ENCODE data around the gene LMBR1L. TPM values are rescaled to one million over a fixed set of nuclear protein-coding genes. Genes with fewer than 3 reads are reported as not detected.

LMBR1L gene
- total RNA-seq, 1 experiment from 2014 or later = 26.4 TPM

- peaks cover 30% of the 10 kb centered on the region for H3K27me3 Mint-ChIP-seq (ENCODE audit: unreplicated experiment)
These were observed 12.6 kb downstream of the LMBR1L start for GRCh38 chr12:49098035-49098451.

GRCh38 chr12:49097381-49097780 is 13.3 kb downstream of the LMBR1L start:
- peaks cover 9% of the 10 kb centered on the region for H3K4me1 Mint-ChIP-seq (ENCODE audit: low read depth, unreplicated experiment)
- H3K27me3 Mint-ChIP-seq (ENCODE audit: unreplicated experiment) = peaks cover 37% of the 10 kb centered on the region
- no peak for DNase-seq
- CTCF ChIA-PET = interaction anchor here (0.5 to 0.8 kb wide), 3 partner anchors 9 to 253 kb away, joined by 3 to 4 read pairs (median 3); no protein-coding TSS in a partner anchor
- no peak for TF ChIP-seq CTCF (IDR thresholded peaks at IDR 0.05; ENCODE audit: unreplicated experiment)
- no peak overlapping the region for H3K4me3 Mint-ChIP-seq (ENCODE audit: low read depth, unreplicated experiment)
- H3K27ac Mint-ChIP-seq (ENCODE audit: unreplicated experiment) = no peak overlapping the region
- H3K36me3 Mint-ChIP-seq (ENCODE audit: insufficient read depth, unreplicated experiment) = peaks cover 10% of the 10 kb centered on the region
- no TSS peak for BruUV-seq (replicated peaks)
- intact Hi-C loops (cut with micrococcal nuclease; ENCODE audit: unreplicated experiment) = no loop called here
- no peaks in the 10 kb centered on the region for H3K9me3 Mint-ChIP-seq (ENCODE audit: low read depth, unreplicated experiment)

More at GRCh38 chr12:49098035-49098451, 12.6 kb downstream of the LMBR1L start:
- peak; percentile 33 for DNase-seq
- Mint-ChIP-seq H3K36me3 (ENCODE audit: insufficient read depth, unreplicated experiment) (peaks cover 10% of the 10 kb centered on the region), H3K4me3 (ENCODE audit: low read depth, unreplicated experiment) (no peak overlapping the region), H3K27ac (ENCODE audit: unreplicated experiment) (no peak overlapping the region), H3K9me3 (ENCODE audit: low read depth, unreplicated experiment) (no peaks in the 10 kb centered on the region), H3K4me1 (ENCODE audit: low read depth, unreplicated experiment) (peaks cover 9% of the 10 kb centered on the region)
- intact Hi-C loops (cut with micrococcal nuclease; ENCODE audit: unreplicated experiment) = loop anchor here (2.0 kb wide), 1 partner anchor 33 kb away; no protein-coding TSS in a partner anchor
- peak; percentile 43 for TF ChIP-seq CTCF (IDR thresholded peaks at IDR 0.05; ENCODE audit: unreplicated experiment)
- no TSS peak for BruUV-seq (replicated peaks)
- CTCF ChIA-PET = interaction anchor here (0.5 to 2.1 kb wide), 5 partner anchors 9 to 253 kb away, joined by 3 to 6 read pairs (median 3); no protein-coding TSS in a partner anchor

- CTCF ChIA-PET = interaction anchor here (0.5 to 1.9 kb wide), 2 partner anchors 9 to 105 kb away, joined by 4 to 8 read pairs; no protein-coding TSS in a partner anchor
- Mint-ChIP-seq H3K27me3 (ENCODE audit: unreplicated experiment) (peaks cover 57% of the 10 kb centered on the region), H3K36me3 (ENCODE audit: insufficient read depth, unreplicated experiment) (peaks cover 10% of the 10 kb centered on the region), H3K27ac (ENCODE audit: unreplicated experiment) (no peak overlapping the region), H3K4me3 (ENCODE audit: low read depth, unreplicated experiment) (peak overlapping the region; percentile 42), H3K4me1 (ENCODE audit: low read depth, unreplicated experiment) (peaks cover 9% of the 10 kb centered on the region), H3K9me3 (ENCODE audit: low read depth, unreplicated experiment) (no peaks in the 10 kb centered on the region)
- TF ChIP-seq CTCF (IDR thresholded peaks at IDR 0.05; ENCODE audit: unreplicated experiment) = no peak
- no TSS peak for BruUV-seq (replicated peaks)
- intact Hi-C loops (cut with micrococcal nuclease; ENCODE audit: unreplicated experiment) = no loop called here
- no peak for DNase-seq
These were observed 15.7 kb downstream of the LMBR1L start for GRCh38 chr12:49094975-49095365.

GRCh38 chr12:49094160-49094974 is 16.3 kb downstream of the LMBR1L start, which contains the start of gene DHH:
DHH (minus strand) TSS chr12:49094801; CDS start chr12:49094512, 289 bp downstream.
- Mint-ChIP-seq H3K9me3 (ENCODE audit: low read depth, unreplicated experiment) (no peaks in the 10 kb centered on the region), H3K27ac (ENCODE audit: unreplicated experiment) (no peak within 1 kb of the TSS)

More at GRCh38 chr12:49094160-49094974, 16.3 kb downstream of the LMBR1L start, which contains the start of gene DHH:
- intact Hi-C loops (cut with micrococcal nuclease; ENCODE audit: unreplicated experiment) = no loop called here
- no peak for TF ChIP-seq CTCF (IDR thresholded peaks at IDR 0.05; ENCODE audit: unreplicated experiment)
- Mint-ChIP-seq H3K4me1 (ENCODE audit: low read depth, unreplicated experiment) (peaks cover 9% of the 10 kb centered on the region), H3K4me3 (ENCODE audit: low read depth, unreplicated experiment) (peak within 1 kb of the TSS; percentile 42), H3K36me3 (ENCODE audit: insufficient read depth, unreplicated experiment) (peaks cover 10% of the 10 kb centered on the region), H3K27me3 (ENCODE audit: unreplicated experiment) (peaks cover 57% of the 10 kb centered on the region)
- CTCF ChIA-PET = interaction anchor here (0.5 to 1.9 kb wide), 2 partner anchors 10 to 104 kb away, joined by 4 to 8 read pairs; no protein-coding TSS in a partner anchor
- BruUV-seq (replicated peaks) = no TSS peak
- DNase-seq = peak; percentile 32
